Thoracic aorta (tissue), 2 donors: ENCODE results near the gene PTPN2. TPM values are rescaled to one million over a fixed set of nuclear protein-coding genes. Genes with fewer than 3 reads are reported as not detected.

Experiments used
- ATAC-seq: fragments of 150-250 bp; one replicate; pipeline ENCODE4 v1.8.0; 2017; ENCODE audit warnings: low read depth; ENCODE audit not compliant: insufficient number of reproducible peaks, low FRiP score
- DNase-seq: peaks from one replicate; pipeline ENCODE4 v3.0.0-alpha.2; 2020; ENCODE audit warnings: low spot score
- H3K27ac ChIP-seq, 2 donors: fragments of 200-600 bp; sonication (generic); 1 replicate in 1 of 2; 2 replicates in 1 of 2; pipeline ENCODE4 v1.5.1; 2016; ENCODE audit warnings: mild to moderate bottlenecking in 2 of 2, moderate library complexity in 2 of 2
- H3K27me3 ChIP-seq: fragments of 200-600 bp; sonication (generic); replicated peaks from 2 replicates; pipeline ENCODE4 v1.6.0; 2016; ENCODE audit warnings: mild to moderate bottlenecking; ENCODE audit not compliant: insufficient read depth
- H3K36me3 ChIP-seq: fragments of 200-600 bp; sonication (generic); one replicate; pipeline ENCODE4 v1.5.1; 2016
- H3K4me1 ChIP-seq, 2 donors: fragments of 200-600 bp; sonication (generic); 1 replicate in 1 of 2; 2 replicates in 1 of 2; pipeline versions ENCODE4 v1.5.1 to v1.6.0; 2016; ENCODE audit warnings: low read depth in 2 of 2, mild to moderate bottlenecking in 1 of 2; ENCODE audit not compliant: control insufficient read depth in 1 of 2
- H3K4me3 ChIP-seq: fragments of 200-600 bp; sonication (generic); 2 replicates; pipeline ENCODE4 v1.5.1; 2016; ENCODE audit warnings: mild to moderate bottlenecking
- H3K9me3 ChIP-seq: fragments of 200-600 bp; sonication (generic); 2 replicates; pipeline ENCODE4 v1.5.1; 2016
- CTCF ChIP-seq: fragments of 200-600 bp; sonication (generic); IDR thresholded peaks from one replicate; pipeline ENCODE4 v1.5.1; 2019; ENCODE audit warnings: antibody characterized with exemption
- total RNA-seq, 2 donors: library from RNA; depleted of rRNA; stranded (reverse); fragments of >200 nt; gene quantifications; one replicate each; pipeline versions ENCODE4 v1.1.0 to v1.2.3, GENCODE V29; 2016

The PTPN2 gene
- total RNA-seq, 2 donors from 2014 or later = 29.4 to 62.8 TPM

DNA sequence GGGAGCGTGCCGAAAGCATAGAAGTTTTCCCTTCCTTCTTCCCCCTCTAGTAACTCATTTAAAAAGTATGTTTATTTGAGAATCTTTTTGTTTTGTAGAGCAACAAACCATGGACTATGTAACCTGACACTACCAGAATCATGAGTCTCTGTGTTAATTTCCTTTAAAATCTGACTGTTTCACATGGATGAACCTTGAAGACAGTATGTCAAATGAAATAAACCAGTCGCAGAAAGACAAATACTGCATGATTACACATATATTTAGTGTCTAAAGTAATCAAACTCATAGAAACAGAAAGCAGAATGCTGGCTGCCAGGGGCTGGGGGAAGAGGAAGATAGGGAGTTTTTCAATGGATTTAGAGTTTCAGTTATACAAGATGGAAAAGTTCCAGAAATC is 32.3 kb downstream of the PTPN2 start:
- Histone ChIP-seq H3K27me3 (no peaks in the 10 kb centered on the region), H3K36me3 (no peaks in the 10 kb centered on the region), H3K9me3 (no peaks in the 10 kb centered on the region), H3K27ac (no peak overlapping the region), H3K4me3 (no peak overlapping the region), H3K4me1 (no peaks in the 10 kb centered on the region)
- ATAC-seq (no peak), DNase-seq (no peak)
- no peak for TF ChIP-seq CTCF

DNA sequence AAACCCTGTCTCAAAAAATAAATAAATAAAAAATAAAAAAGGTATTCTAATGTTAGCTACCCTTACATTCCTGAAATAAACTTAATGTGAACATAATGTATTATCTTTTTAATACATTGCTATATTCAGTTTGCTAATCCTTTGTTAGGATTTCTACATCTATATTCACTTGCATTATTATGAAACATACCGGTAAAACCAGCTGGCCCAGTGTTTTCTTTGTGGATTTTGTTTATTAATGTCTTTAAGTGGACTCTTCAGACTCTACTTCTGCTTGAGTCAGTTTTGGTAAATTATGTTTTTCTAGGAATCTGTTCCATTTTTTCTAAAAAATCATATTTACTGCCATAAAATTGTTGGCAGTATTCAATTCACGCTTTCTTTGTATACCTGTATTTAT is 34.5 kb downstream of the PTPN2 start:
- Histone ChIP-seq H3K4me3 (no peak overlapping the region), H3K4me1 (no peaks in the 10 kb centered on the region), H3K27me3 (no peaks in the 10 kb centered on the region), H3K36me3 (no peaks in the 10 kb centered on the region), H3K27ac (no peak overlapping the region), H3K9me3 (no peaks in the 10 kb centered on the region)
- ATAC-seq (no peak), DNase-seq (no peak)
- no peak for TF ChIP-seq CTCF

DNA sequence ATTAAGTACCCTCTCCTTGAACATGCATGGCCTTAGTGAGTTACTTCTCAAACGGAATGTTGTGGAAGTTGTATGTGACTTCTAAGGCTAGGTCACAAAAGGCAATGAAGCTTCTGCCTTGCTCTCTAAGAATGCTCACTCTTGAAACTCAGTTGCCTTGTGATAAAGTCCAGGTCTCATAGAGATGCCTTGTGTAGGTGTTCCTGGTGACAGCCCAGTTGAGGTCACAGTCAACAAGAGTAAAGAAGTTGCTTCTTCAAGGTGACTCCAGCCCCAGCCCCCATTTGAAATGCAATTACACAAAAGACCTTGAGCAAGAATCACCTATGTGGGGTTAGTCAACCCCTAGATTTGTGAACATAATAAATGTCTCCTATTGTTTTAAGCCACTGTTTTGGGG is 35.6 kb downstream of the PTPN2 start:
- H3K4me3 ChIP-seq = no peak overlapping the region
- H3K4me1 ChIP-seq = no peaks in the 10 kb centered on the region
- no peaks in the 10 kb centered on the region for H3K27me3 ChIP-seq
- no peak overlapping the region for H3K27ac ChIP-seq
- ATAC-seq (no peak), DNase-seq (no peak)
- no peaks in the 10 kb centered on the region for H3K9me3 ChIP-seq
- TF ChIP-seq CTCF = no peak
- H3K36me3 ChIP-seq = no peaks in the 10 kb centered on the region

GRCh38 chr18:12844391-12844790 is 39.6 kb downstream of the PTPN2 start:
- DNase-seq (no peak), ATAC-seq (no peak)
- no peaks in the 10 kb centered on the region for H3K27me3 ChIP-seq
- H3K9me3 ChIP-seq = no peaks in the 10 kb centered on the region
- no peaks in the 10 kb centered on the region for H3K36me3 ChIP-seq
- TF ChIP-seq CTCF = no peak
- no peak overlapping the region for H3K27ac ChIP-seq
- H3K4me3 ChIP-seq = no peak overlapping the region
- peaks cover 0 to 6% of the 10 kb centered on the region in 2 donors for H3K4me1 ChIP-seq

GRCh38 chr18:12843420-12844350 is 40.4 kb downstream of the PTPN2 start:
- Histone ChIP-seq H3K9me3 (no peaks in the 10 kb centered on the region), H3K4me1 (peaks cover 0 to 6% of the 10 kb centered on the region in 2 donors), H3K27me3 (no peaks in the 10 kb centered on the region), H3K27ac (no peak overlapping the region), H3K4me3 (no peak overlapping the region), H3K36me3 (no peaks in the 10 kb centered on the region)
- no peak for ATAC-seq
- DNase-seq = no peak
- TF ChIP-seq CTCF = no peak
